Choroid plexus epithelial cell (primary cell): ENCODE results near the gene TEDC1.
A peak's percentile ranks its signal among the peaks of the same experiment; 100 is the strongest.

Source experiments
- DNase-seq: peaks from one replicate; pipeline ENCODE4 v3.0.0-alpha.2; 2010; ENCODE audit warnings: low read depth
- H3K4me3 ChIP-seq: 2 replicates; pipeline ENCODE4 v1.5.1; 2011; ENCODE audit warnings: low read depth, mild to moderate bottlenecking, control low read depth, low read length, moderate library complexity
- TF ChIP-seq, protein P1 (sequence below): conservative IDR thresholded peaks from 2 replicates; pipeline ENCODE4 v1.5.1; 2011; ENCODE audit warnings: low read depth, mild to moderate bottlenecking, control low read depth, inconsistent platforms, low read length, moderate library complexity

The TEDC1 gene

DNA sequence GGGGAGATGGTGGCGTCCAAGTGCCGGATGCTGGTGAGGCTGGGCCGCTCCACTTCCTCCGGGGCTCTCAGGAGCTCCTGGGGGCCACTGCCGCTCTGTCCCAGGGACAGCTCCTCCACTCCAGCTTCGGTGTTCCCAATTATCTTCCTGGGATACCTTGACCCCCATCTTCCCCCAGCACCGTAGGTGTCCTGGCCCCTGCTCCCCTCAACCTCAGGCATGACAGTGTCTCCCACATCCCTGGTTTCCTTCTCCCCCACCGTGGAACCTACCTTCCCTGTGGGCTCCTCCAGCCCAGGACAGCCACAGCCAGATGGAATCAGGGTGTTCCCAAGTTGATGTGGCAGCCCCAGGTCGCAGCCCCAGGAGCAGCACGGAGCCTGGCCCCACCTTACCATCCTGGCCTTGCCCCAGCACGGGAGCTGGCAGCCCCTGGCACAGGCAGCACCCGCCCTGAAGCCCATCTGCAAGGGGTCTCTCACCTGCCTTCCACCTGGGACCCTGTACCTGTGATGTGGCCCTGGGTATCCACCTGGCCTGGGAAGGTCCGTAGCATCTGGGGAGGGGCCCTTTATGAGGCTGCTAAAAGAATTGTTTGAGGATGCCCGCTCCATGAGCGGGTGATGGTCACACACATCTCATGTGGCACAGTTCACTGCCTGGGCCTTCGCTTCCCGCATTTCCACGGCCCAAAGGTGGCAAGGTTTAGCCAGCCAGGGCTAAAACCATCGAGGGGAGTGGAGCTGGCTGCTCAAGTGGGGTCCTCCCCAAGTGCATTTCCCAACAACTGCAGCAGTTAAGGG lies 39.4 kb downstream of the TEDC1 start:
- no peak overlapping the region for H3K4me3 ChIP-seq
- no peak for DNase-seq
- TF ChIP-seq, protein P1, sequence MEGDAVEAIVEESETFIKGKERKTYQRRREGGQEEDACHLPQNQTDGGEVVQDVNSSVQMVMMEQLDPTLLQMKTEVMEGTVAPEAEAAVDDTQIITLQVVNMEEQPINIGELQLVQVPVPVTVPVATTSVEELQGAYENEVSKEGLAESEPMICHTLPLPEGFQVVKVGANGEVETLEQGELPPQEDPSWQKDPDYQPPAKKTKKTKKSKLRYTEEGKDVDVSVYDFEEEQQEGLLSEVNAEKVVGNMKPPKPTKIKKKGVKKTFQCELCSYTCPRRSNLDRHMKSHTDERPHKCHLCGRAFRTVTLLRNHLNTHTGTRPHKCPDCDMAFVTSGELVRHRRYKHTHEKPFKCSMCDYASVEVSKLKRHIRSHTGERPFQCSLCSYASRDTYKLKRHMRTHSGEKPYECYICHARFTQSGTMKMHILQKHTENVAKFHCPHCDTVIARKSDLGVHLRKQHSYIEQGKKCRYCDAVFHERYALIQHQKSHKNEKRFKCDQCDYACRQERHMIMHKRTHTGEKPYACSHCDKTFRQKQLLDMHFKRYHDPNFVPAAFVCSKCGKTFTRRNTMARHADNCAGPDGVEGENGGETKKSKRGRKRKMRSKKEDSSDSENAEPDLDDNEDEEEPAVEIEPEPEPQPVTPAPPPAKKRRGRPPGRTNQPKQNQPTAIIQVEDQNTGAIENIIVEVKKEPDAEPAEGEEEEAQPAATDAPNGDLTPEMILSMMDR = no peak

DNA sequence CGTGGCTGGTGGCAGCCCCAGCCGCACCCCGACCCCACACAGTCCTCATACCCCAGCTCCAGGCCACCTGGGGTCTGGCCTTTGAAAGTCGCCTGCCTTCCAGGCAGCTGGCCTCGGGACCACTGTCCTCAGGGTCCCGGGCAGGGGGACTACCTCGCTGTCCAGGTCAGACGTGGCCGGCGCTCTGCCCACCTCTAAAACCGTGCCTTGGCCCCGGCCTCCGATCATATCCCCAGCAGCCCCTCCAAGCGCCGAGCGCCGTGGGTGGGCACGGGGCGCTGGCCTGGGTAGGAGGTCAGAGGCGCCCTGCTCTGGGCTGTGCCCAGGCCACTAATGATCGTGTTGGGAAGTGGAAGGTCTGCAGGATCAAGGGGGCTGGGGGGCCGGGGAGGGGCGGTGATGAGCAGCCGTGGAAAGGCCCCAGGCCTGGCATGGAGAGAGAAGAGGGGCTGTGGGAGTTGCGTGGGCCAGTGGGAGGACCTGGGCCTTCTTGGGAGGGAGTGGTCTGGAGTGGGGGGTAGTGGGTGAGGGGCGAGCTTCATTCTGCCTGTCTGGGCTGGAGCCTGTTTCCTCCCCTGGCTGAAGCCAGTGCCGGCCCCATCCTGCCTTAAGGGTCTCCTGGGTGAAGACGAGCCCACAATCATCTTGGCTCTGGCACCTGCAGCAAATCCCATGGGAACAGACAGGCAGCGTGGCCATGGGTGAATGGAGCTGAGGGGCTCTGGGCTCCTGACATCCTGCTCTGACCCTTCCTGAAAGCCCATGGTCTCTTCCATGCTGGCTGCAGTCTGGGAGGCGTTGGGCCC lies 40.2 kb downstream of the TEDC1 start:
- no peak for DNase-seq
- TF ChIP-seq, protein P1 = no peak
- no peak overlapping the region for H3K4me3 ChIP-seq

DNA sequence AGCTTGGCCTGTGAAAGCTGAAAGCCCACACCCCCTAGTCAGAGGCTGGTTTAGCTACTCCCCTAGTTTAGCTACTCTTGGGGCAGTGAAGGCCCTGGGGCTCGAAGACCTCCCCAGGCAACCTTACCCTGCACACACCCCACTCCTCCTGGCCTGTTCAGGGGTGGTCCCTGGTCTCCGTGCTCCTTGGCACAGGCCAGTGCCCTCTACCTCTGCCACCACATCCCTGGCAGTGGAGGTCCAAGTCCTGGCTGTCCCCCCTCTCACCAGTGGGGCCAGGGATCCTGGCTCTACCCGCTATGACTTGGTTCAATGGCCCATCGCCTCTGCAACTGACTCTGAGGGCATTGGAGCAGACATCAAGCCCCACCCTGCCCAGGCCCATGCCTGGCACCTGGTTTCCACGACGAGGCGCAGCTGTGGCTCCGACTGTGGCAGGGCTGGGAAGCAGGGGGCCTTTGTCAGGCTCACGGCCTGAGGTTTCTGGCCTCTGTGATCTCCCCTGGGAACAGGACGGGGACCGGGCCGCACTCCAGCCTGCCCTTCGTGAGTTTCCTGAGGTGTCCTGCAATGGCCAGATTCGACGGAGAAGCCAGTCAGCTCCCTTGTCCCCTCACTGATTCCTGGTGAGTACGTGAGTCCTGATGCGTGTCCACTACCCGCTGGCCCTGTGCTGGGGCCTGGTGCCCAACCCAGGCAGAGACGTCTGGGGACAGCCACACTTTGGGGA lies 41.0 kb downstream of the TEDC1 start:
- DNase-seq = no peak
- TF ChIP-seq, protein P1 = no peak
- H3K4me3 ChIP-seq = no peak overlapping the region

GRCh38 chr14:105532735-105533141 lies 41.7 kb downstream of the TEDC1 start:
- H3K4me3 ChIP-seq = no peak overlapping the region
- TF ChIP-seq, protein P1 = peak; percentile 55
- DNase-seq = peak; percentile 34

- no peak for DNase-seq
- H3K4me3 ChIP-seq = no peak overlapping the region
- TF ChIP-seq, protein P1 = no peak
These were observed 42.3 kb downstream of the TEDC1 start for GRCh38 chr14:105533391-105533790.

DNA sequence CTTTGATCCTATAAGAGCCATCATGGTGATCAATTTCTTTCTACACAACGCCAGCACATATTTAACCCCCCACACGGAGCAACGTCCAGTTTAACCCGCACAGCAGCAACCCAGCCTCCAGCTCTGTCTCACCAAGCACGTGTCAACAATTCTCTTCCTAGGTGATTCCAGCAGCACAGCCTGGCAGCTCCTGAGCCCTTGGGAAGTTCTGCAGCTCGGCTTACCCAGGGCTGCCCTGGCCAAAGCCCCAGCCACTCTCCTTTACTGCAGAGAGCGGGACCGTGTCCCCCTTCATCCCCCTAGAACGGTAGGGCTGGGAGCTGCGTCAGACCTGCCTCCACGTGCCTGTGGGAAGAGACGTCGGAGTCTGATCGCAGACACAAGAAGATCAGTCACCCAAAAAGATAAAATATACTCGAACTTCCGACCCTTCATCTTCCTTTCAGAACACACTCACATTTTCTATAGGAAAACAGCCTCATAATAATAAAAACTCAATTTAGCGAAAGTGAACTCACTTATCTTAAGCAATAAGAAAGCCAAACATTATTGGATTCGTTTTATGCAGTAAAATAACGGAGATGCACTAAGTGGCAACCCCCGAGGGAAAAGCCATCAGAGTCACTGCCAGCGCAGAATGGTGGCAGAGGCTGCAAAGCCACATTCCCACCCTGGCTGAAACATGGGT lies 42.9 kb downstream of the TEDC1 start:
- no peak for DNase-seq

More for the DNA sequence above, 42.9 kb downstream of the TEDC1 start:
- TF ChIP-seq, protein P1 = no peak
- H3K4me3 ChIP-seq = no peak overlapping the region
